ENCODE data around the gene AP3M1.

GRCh38 chr10:74071157-74071556 is 79.5 kb downstream of the AP3M1 start:
- TF ChIP-seq, protein P1, sequence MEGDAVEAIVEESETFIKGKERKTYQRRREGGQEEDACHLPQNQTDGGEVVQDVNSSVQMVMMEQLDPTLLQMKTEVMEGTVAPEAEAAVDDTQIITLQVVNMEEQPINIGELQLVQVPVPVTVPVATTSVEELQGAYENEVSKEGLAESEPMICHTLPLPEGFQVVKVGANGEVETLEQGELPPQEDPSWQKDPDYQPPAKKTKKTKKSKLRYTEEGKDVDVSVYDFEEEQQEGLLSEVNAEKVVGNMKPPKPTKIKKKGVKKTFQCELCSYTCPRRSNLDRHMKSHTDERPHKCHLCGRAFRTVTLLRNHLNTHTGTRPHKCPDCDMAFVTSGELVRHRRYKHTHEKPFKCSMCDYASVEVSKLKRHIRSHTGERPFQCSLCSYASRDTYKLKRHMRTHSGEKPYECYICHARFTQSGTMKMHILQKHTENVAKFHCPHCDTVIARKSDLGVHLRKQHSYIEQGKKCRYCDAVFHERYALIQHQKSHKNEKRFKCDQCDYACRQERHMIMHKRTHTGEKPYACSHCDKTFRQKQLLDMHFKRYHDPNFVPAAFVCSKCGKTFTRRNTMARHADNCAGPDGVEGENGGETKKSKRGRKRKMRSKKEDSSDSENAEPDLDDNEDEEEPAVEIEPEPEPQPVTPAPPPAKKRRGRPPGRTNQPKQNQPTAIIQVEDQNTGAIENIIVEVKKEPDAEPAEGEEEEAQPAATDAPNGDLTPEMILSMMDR (IDR thresholded peaks at IDR 0.05) = no peak
- no peak for TF ChIP-seq POLR2A (IDR thresholded peaks at IDR 0.05)

Measured in esophagus squamous epithelium (tissue), 4 donors.